Astrocyte (in vitro differentiated cells and primary cell): ENCODE measurements around the gene MAJIN.

Source experiments
- EZH2 ChIP-seq: IDR thresholded peaks from 2 replicates; pipeline ENCODE4 v1.6.1; 2012; ENCODE audit warnings: mild to moderate bottlenecking, low read length, inconsistent platforms; ENCODE audit not compliant: insufficient read depth
- TF ChIP-seq, protein P1 (sequence below): IDR thresholded peaks from 2 replicates; pipeline ENCODE4 v1.5.1; 2011; ENCODE audit warnings: low read depth, mild to moderate bottlenecking, inconsistent platforms, low read length, moderate library complexity; ENCODE audit not compliant: insufficient read depth

DNA sequence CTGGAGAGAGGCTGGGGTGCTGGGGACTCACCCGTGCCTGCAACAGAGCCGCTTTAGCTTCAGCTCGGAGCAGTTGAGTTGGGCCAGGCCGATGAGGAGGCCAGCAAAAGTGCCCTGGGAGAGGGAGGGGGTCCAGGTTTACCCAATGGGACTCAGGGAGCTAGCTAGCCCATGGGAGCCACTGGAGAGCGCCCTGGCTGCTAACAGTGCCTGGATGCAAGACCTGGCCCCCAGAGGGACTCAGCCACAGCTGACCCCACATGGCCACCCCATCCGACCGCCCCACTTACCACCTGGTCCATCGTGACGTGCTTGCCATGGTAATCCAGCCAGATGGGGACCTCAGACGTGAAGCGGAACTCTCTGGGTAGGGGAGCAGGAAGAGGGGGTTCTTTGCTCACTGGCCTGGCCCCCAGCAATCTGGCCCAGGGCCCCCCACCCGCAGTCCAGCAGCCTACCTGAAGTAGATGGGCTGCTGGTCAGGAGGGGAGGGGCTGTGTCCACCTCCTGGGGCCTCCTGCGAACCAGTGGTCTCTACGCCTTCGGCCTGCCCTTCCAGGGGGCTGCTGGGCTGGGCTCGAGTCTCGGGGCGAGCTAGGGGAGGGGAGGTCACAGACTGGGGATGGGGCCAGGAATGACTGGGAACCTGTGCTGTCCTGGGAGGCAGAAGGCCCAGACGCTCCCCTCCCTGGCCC is 74.4 kb downstream of the MAJIN start:
- TF ChIP-seq, protein P1, sequence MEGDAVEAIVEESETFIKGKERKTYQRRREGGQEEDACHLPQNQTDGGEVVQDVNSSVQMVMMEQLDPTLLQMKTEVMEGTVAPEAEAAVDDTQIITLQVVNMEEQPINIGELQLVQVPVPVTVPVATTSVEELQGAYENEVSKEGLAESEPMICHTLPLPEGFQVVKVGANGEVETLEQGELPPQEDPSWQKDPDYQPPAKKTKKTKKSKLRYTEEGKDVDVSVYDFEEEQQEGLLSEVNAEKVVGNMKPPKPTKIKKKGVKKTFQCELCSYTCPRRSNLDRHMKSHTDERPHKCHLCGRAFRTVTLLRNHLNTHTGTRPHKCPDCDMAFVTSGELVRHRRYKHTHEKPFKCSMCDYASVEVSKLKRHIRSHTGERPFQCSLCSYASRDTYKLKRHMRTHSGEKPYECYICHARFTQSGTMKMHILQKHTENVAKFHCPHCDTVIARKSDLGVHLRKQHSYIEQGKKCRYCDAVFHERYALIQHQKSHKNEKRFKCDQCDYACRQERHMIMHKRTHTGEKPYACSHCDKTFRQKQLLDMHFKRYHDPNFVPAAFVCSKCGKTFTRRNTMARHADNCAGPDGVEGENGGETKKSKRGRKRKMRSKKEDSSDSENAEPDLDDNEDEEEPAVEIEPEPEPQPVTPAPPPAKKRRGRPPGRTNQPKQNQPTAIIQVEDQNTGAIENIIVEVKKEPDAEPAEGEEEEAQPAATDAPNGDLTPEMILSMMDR: no peak
- TF ChIP-seq EZH2: no peak
